CD8-positive, alpha-beta memory T cell (primary cell): Measurements from ENCODE around the gene OR7D2. TPM values are rescaled to one million over a fixed set of nuclear protein-coding genes. Genes with fewer than 3 reads are reported as not detected.
A peak's percentile ranks its signal among the peaks of the same experiment; 100 is the strongest.

ENCODE experiments used
- CTCF ChIA-PET: fragments of 350-600 bp; sonication (Branson Sonifier 250); formaldehyde crosslinking; loops from one replicate; lab custom pipeline; 2021; ENCODE audit warnings: antibody characterized with exemption; lab: Charles Lee
- POLR2A ChIA-PET: fragments of 350-600 bp; sonication (Branson Sonifier 250); formaldehyde crosslinking; loops from one replicate; lab custom pipeline; 2021; ENCODE audit warnings: antibody characterized with exemption; lab: Charles Lee
- DNase-seq, 5 donors: peaks; one replicate each; pipeline versions ENCODE4 v3.0.0 to v3.0.0-alpha.2; 2020 to 2022; ENCODE audit warnings: mixed read lengths in 1 of 5
- H3K27ac ChIP-seq: one replicate; pipeline ENCODE4 v1.7.0; 2013; ENCODE audit warnings: low read depth, mild to moderate bottlenecking, low read length, moderate library complexity
- H3K27me3 ChIP-seq: 2 replicates; pipeline ENCODE4 v1.7.0; 2013; ENCODE audit warnings: low read length, mild to moderate bottlenecking; ENCODE audit not compliant: insufficient read depth, poor library complexity, severe bottlenecking
- H3K36me3 ChIP-seq: 2 replicates; pipeline ENCODE4 v1.7.0; 2013; ENCODE audit warnings: mild to moderate bottlenecking, low read length, moderate library complexity; ENCODE audit not compliant: insufficient read depth
- H3K4me1 ChIP-seq: 2 replicates; pipeline ENCODE4 v1.7.0; 2013; ENCODE audit warnings: mild to moderate bottlenecking, low read length, moderate library complexity; ENCODE audit not compliant: insufficient read depth
- H3K4me3 ChIP-seq: 2 replicates; pipeline ENCODE4 v1.7.0; 2013; ENCODE audit warnings: mild to moderate bottlenecking, low read length
- H3K9me3 ChIP-seq: 2 replicates; pipeline ENCODE4 v1.7.0; 2013; ENCODE audit warnings: mild to moderate bottlenecking, low read length
- H3K27ac Mint-ChIP-seq, 8 donors: one replicate each; pipeline ENCODE4 v1.8.0; 2020 to 2021; ENCODE audit warnings: mixed read lengths in 8 of 8, mild to moderate bottlenecking in 6 of 8, inconsistent platforms in 3 of 8, moderate library complexity in 3 of 8
- H3K27me3 Mint-ChIP-seq, 2 donors: one replicate each; pipeline ENCODE4 v1.8.0; 2020 to 2021; ENCODE audit warnings: mixed read lengths in 2 of 2, mild to moderate bottlenecking in 1 of 2, moderate library complexity in 1 of 2
- H3K36me3 Mint-ChIP-seq, 3 donors: one replicate each; pipeline ENCODE4 v1.8.0; 2020 to 2021; ENCODE audit warnings: mixed read lengths in 3 of 3, inconsistent platforms in 1 of 3, mild to moderate bottlenecking in 1 of 3
- H3K4me1 Mint-ChIP-seq, 3 donors: one replicate each; pipeline ENCODE4 v1.8.0; 2020 to 2021; ENCODE audit warnings: mixed read lengths in 3 of 3, inconsistent platforms in 1 of 3, mild to moderate bottlenecking in 1 of 3
- H3K4me3 Mint-ChIP-seq, 7 donors: one replicate each; pipeline ENCODE4 v1.8.0; 2020 to 2021; ENCODE audit warnings: mixed read lengths in 7 of 7, mild to moderate bottlenecking in 6 of 7, moderate library complexity in 4 of 7, inconsistent platforms in 2 of 7
- H3K9me3 Mint-ChIP-seq, 5 donors: one replicate each; pipeline ENCODE4 v1.8.0; 2020 to 2022; ENCODE audit warnings: mixed read lengths in 5 of 5, mild to moderate bottlenecking in 3 of 5, moderate library complexity in 2 of 5, inconsistent platforms in 1 of 5
- polyA plus RNA-seq: library from polyadenylated mRNA; unstranded; fragments of 300-500 nt; fragmentation: Illumina TruSeq; gene quantifications from one replicate; pipeline ENCODE4 v1.2.3, GENCODE V29; 2021
- total RNA-seq, 2 experiments: library from RNA; stranded (reverse); gene quantifications; one replicate each; pipeline ENCODE4 v1.2.3, GENCODE V29; 2021

The OR7D2 gene
- total RNA-seq (not detected), polyA plus RNA-seq (not detected)

DNA sequence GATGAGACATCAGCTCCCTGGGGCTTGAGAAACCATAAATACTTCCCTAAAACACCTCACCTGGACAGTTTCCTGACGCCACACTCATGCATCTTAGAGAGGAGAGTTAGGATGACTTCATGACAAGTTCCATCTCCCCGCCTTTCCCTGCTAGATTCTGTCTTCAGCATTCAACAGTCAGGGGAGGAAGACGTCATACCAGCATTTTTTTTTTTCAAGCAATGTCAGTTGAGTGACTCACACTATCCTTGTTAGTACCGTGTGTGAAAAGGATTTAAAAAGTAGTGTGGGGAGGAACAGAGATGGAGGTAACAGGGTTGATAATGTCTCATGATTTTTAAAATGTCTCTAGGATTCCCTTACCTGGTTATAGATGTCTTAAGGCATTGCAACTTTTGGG is at the start of gene OR7D2:
TSS of gene OR7D2 (plus strand) at position 79 of the 400 bp plus-strand sequence. CDS start 6,803 bp downstream, outside the sequence.
- Histone ChIP-seq H3K36me3 (no peaks in the 10 kb centered on the region), H3K4me1 (no peaks in the 10 kb centered on the region), H3K4me3 (no peak within 1 kb of the TSS), H3K27ac (no peak within 1 kb of the TSS), H3K9me3 (no peaks in the 10 kb centered on the region), H3K27me3 (no peaks in the 10 kb centered on the region)
- DNase-seq = no peak
- Mint-ChIP-seq H3K9me3 (peaks cover 0 to 3% (median 0%) of the 10 kb centered on the region in 5 donors), H3K27ac (no peak within 1 kb of the TSS), H3K27me3 (peaks cover 5 to 10% of the 10 kb centered on the region in 2 donors), H3K4me3 (no peak within 1 kb of the TSS), H3K4me1 (no peaks in the 10 kb centered on the region), H3K36me3 (peaks cover 0 to 4% (median 0%) of the 10 kb centered on the region in 3 donors)
- CTCF ChIA-PET = no interaction called here
- POLR2A ChIA-PET = no interaction called here

GRCh38 chr19:9130965-9131364 is 47.8 kb upstream of the OR7D2 start:
- no peaks in the 10 kb centered on the region for H3K9me3 Mint-ChIP-seq
- no peak for DNase-seq
- Histone ChIP-seq H3K4me1 (no peaks in the 10 kb centered on the region), H3K4me3 (no peak overlapping the region), H3K36me3 (no peaks in the 10 kb centered on the region), H3K27me3 (no peaks in the 10 kb centered on the region), H3K9me3 (no peaks in the 10 kb centered on the region), H3K27ac (no peak overlapping the region)
- ChIA-PET POLR2A (no interaction called here), CTCF (no interaction called here)
- no peak overlapping the region for H3K27ac Mint-ChIP-seq
- peaks cover 2 to 7% (median 5%) of the 10 kb centered on the region in 3 donors for H3K4me1 Mint-ChIP-seq
- H3K4me3 Mint-ChIP-seq = no peak overlapping the region
- H3K36me3 Mint-ChIP-seq = peaks cover 0 to 4% (median 0%) of the 10 kb centered on the region in 3 donors
- peaks cover 14 to 25% of the 10 kb centered on the region in 2 donors for H3K27me3 Mint-ChIP-seq

DNA sequence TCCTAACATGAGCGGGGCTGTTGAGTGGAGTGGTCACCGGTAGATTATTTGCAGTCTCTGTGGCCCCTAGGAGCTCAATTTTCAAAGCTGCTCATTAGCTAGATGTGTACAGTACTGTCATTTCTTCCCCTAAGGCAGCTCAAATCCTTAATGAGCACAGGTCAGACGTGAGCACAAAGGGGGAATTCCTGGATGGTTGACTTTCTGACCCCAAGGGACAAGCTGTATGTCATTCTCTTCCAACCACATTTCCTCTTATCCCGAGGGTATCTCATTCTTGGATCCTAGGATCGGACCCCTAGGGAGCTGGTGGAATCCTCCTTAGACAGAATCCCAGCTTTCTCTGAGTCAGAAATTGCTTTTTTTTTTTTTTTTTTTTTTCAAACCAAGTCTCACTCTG is 46.4 kb upstream of the OR7D2 start:
- no peak overlapping the region for H3K4me3 Mint-ChIP-seq
- Histone ChIP-seq H3K27ac (no peak overlapping the region), H3K36me3 (no peaks in the 10 kb centered on the region), H3K9me3 (no peaks in the 10 kb centered on the region), H3K27me3 (no peaks in the 10 kb centered on the region), H3K4me3 (no peak overlapping the region), H3K4me1 (no peaks in the 10 kb centered on the region)
- H3K9me3 Mint-ChIP-seq = no peaks in the 10 kb centered on the region
- H3K36me3 Mint-ChIP-seq = no peaks in the 10 kb centered on the region
- peaks cover 4 to 12% (median 10%) of the 10 kb centered on the region in 3 donors for H3K4me1 Mint-ChIP-seq
- ChIA-PET POLR2A (no interaction called here), CTCF (no interaction called here)
- no peak for DNase-seq
- H3K27me3 Mint-ChIP-seq = peaks cover 9 to 15% of the 10 kb centered on the region in 2 donors
- no peak overlapping the region for H3K27ac Mint-ChIP-seq

GRCh38 chr19:9139609-9140158 is 39.1 kb upstream of the OR7D2 start:
- POLR2A ChIA-PET = no interaction called here
- H3K4me3 ChIP-seq = peak overlapping the region; percentile 96
- H3K9me3 Mint-ChIP-seq = peaks cover under 1 to 5% (median 3%) of the 10 kb centered on the region in 5 donors
- peaks cover 2% of the 10 kb centered on the region for H3K9me3 ChIP-seq
- no peak for DNase-seq
- peaks cover 10 to 24% (median 11%) of the 10 kb centered on the region in 3 donors for H3K36me3 Mint-ChIP-seq
- H3K27me3 ChIP-seq = no peaks in the 10 kb centered on the region
- peak overlapping the region; percentile 91 for H3K27ac ChIP-seq
- no peaks in the 10 kb centered on the region for H3K36me3 ChIP-seq
- CTCF ChIA-PET = no interaction called here
- H3K27ac Mint-ChIP-seq = peak overlapping the region; percentile 3 to 99 (median 98)
- H3K4me1 Mint-ChIP-seq = peaks cover 44 to 55% (median 53%) of the 10 kb centered on the region in 3 donors
- H3K4me3 Mint-ChIP-seq = peak overlapping the region; percentile 96 to 99 (median 99)
- H3K27me3 Mint-ChIP-seq = peaks cover 7% of the 10 kb centered on the region in 2 donors
- peaks cover 22% of the 10 kb centered on the region for H3K4me1 ChIP-seq

- peaks cover 5 to 10% (median 7%) of the 10 kb centered on the region in 5 donors for H3K9me3 Mint-ChIP-seq
- H3K36me3 Mint-ChIP-seq = peaks cover 14 to 31% (median 15%) of the 10 kb centered on the region in 3 donors
These were observed 38.5 kb upstream of the OR7D2 start, which contains the start of gene ZNF317 for GRCh38 chr19:9140159-9140874. Gene ZNF317 (plus strand): TSS chr19:9140397. CDS start chr19:9156017, 15,620 bp downstream.

DNA sequence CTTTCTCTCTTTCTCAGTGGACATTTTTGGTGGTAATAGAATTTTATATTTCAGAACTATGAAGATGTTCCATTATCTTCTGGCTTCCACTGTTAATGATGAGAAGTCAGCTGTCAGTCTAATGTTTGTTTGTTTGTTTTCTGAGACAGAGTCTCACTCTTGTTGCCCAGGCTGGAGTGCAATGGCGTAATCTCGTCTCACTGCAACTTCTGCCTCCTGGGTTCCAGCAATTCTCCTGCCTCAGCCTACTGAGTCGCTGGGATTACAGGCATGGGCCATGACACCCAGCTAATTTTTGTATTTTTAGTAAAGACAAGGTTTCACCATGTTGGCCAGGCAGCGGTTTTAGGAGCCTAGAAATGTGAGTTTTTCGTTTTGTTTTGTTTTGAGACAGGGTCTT is 33.9 kb upstream of the OR7D2 start:
- Histone ChIP-seq H3K9me3 (peaks cover 8% of the 10 kb centered on the region), H3K36me3 (no peaks in the 10 kb centered on the region), H3K27ac (no peak overlapping the region), H3K27me3 (no peaks in the 10 kb centered on the region), H3K4me1 (peaks cover 21% of the 10 kb centered on the region), H3K4me3 (no peak overlapping the region)
- H3K4me1 Mint-ChIP-seq = peaks cover 70 to 90% (median 88%) of the 10 kb centered on the region in 3 donors
- H3K27ac Mint-ChIP-seq = no peak overlapping the region
- peak overlapping the region in 1 of 7 donors; percentile 48 for H3K4me3 Mint-ChIP-seq
- CTCF ChIA-PET = no interaction called here
- H3K36me3 Mint-ChIP-seq = peaks cover 30 to 67% (median 35%) of the 10 kb centered on the region in 3 donors
- H3K27me3 Mint-ChIP-seq = peaks cover 0 to 3% of the 10 kb centered on the region in 2 donors
- no peak for DNase-seq
- peaks cover 5 to 16% (median 14%) of the 10 kb centered on the region in 5 donors for H3K9me3 Mint-ChIP-seq
- POLR2A ChIA-PET = no interaction called here

More at GRCh38 chr19:9140159-9140874, 38.5 kb upstream of the OR7D2 start, which contains the start of gene ZNF317:
- Histone ChIP-seq H3K4me3 (peak within 1 kb of the TSS; percentile 96), H3K27ac (peak within 1 kb of the TSS; percentile 91), H3K9me3 (peaks cover 8% of the 10 kb centered on the region), H3K27me3 (no peaks in the 10 kb centered on the region), H3K36me3 (no peaks in the 10 kb centered on the region), H3K4me1 (peaks cover 22% of the 10 kb centered on the region)
- Mint-ChIP-seq H3K27ac (peak within 1 kb of the TSS; percentile 91 to 99 (median 98)), H3K27me3 (peaks cover 6 to 7% of the 10 kb centered on the region in 2 donors), H3K4me1 (peaks cover 45 to 60% (median 58%) of the 10 kb centered on the region in 3 donors), H3K4me3 (peak within 1 kb of the TSS; percentile 96 to 99 (median 99))
- DNase-seq = peak; percentile 84 to 94 (median 88)
- CTCF ChIA-PET = interaction anchor here (0.8 kb wide), 1 partner anchor 9 kb away, joined by 3 read pairs; no protein-coding TSS in a partner anchor
- POLR2A ChIA-PET = interaction anchor here (0.5 kb wide), 1 partner anchor 1387 kb away, joined by 3 read pairs; no protein-coding TSS in a partner anchor

DNA sequence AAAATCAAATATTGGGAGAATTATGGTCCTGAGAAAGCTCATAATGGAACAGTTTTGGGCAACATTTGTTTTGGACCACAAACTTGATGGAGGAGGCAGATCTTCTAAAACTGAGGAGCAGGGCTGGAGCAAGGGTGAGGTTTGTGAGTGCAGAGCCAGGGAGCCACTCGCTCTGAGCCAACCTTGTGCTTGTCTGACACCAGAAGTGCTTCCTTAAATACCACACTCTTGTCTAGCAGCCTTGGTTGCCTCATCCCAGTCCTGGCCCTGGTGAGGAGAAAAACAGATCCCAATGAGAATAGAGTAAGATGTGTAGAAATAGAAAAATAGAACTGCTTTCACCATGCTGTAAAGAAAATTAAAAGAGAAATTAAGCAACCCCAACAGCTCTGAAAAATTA is 31.9 kb upstream of the OR7D2 start:
- H3K9me3 ChIP-seq = peaks cover 8% of the 10 kb centered on the region
- no peak overlapping the region for H3K27ac Mint-ChIP-seq
- peaks cover 22% of the 10 kb centered on the region for H3K4me1 ChIP-seq
- H3K4me1 Mint-ChIP-seq = peaks cover 72 to 90% (median 89%) of the 10 kb centered on the region in 3 donors
- H3K27me3 Mint-ChIP-seq = no peaks in the 10 kb centered on the region
- H3K9me3 Mint-ChIP-seq = peaks cover 5 to 16% (median 14%) of the 10 kb centered on the region in 5 donors
- H3K27ac ChIP-seq = no peak overlapping the region
- POLR2A ChIA-PET = no interaction called here
- no peak for DNase-seq
- H3K36me3 Mint-ChIP-seq = peaks cover 36 to 62% (median 42%) of the 10 kb centered on the region in 3 donors
- H3K4me3 ChIP-seq = no peak overlapping the region
- CTCF ChIA-PET = interaction anchor here (0.9 kb wide), 1 partner anchor 13 kb away, joined by 3 read pairs; no protein-coding TSS in a partner anchor
- H3K36me3 ChIP-seq = no peaks in the 10 kb centered on the region
- H3K4me3 Mint-ChIP-seq = no peak overlapping the region
- no peaks in the 10 kb centered on the region for H3K27me3 ChIP-seq
